ENCODE results near the gene MTMR3.

- TF ChIP-seq, protein P1, sequence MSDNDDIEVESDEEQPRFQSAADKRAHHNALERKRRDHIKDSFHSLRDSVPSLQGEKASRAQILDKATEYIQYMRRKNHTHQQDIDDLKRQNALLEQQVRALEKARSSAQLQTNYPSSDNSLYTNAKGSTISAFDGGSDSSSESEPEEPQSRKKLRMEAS (IDR thresholded peaks at IDR 0.05) = no peak
- no peak for TF ChIP-seq BCL11A (IDR thresholded peaks at IDR 0.05; ENCODE audit: low read depth in 2 of 2, low read length in 2 of 2)
- TF ChIP-seq CEBPB (IDR thresholded peaks at IDR 0.05; ENCODE audit: low read depth, low read length) = no peak
- TF ChIP-seq CTCF (IDR thresholded peaks at IDR 0.05; ENCODE audit: control extremely low read depth in 1 of 3, insufficient read depth in 1 of 3, low read depth in 1 of 3, low read length in 3 of 3) = no peak
- no peak for TF ChIP-seq GABPA (IDR thresholded peaks at IDR 0.05; ENCODE audit: borderline replicate concordance, insufficient read depth, low read length)
- no peak for TF ChIP-seq POLR2AphosphoS5 (IDR thresholded peaks at IDR 0.05; ENCODE audit: low read depth, low read length)
- TF ChIP-seq POLR2A (IDR thresholded peaks at IDR 0.05; ENCODE audit: control extremely low read depth in 1 of 2, low read depth in 2 of 2, low read length in 2 of 2) = no peak
These were observed 34.9 kb upstream of the MTMR3 start for GRCh38 chr22:29848111-29848510.
